Measurements from ENCODE around the gene OSM.

DNA sequence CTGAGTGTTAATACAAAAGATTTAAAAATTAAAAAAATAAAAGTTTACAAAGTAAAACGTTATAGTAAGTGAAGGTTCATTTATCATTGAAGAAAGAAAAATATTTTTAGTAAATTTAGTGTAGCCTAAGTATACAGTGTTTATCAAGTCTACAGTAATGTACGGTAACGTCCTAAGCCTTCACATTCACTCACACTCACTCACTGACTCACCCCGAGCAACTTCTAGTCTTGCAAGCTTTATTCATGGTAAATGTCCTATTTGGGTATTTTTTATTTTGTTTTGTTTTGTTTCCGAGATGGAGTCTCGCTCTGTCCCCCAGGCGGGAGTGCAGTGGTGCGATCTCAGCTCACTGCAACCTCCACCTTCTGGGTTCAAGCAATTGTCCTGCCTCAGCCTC is 13.9 kb upstream of the OSM start:
- TF ChIP-seq, protein P1, sequence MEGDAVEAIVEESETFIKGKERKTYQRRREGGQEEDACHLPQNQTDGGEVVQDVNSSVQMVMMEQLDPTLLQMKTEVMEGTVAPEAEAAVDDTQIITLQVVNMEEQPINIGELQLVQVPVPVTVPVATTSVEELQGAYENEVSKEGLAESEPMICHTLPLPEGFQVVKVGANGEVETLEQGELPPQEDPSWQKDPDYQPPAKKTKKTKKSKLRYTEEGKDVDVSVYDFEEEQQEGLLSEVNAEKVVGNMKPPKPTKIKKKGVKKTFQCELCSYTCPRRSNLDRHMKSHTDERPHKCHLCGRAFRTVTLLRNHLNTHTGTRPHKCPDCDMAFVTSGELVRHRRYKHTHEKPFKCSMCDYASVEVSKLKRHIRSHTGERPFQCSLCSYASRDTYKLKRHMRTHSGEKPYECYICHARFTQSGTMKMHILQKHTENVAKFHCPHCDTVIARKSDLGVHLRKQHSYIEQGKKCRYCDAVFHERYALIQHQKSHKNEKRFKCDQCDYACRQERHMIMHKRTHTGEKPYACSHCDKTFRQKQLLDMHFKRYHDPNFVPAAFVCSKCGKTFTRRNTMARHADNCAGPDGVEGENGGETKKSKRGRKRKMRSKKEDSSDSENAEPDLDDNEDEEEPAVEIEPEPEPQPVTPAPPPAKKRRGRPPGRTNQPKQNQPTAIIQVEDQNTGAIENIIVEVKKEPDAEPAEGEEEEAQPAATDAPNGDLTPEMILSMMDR (IDR thresholded peaks at IDR 0.05), result no peak
- TF ChIP-seq POLR2A (IDR thresholded peaks at IDR 0.05), result no peak
